Stimulated activated CD4-positive, alpha-beta T cell treated with anti-CD3 and anti-CD28 coated beads, Interleukin-1b, Interleukin-23, amount 100 ng/mL, for 4 hours (primary cell): Measurements from ENCODE around the gene GLRX5.

Experiments used
- DNase-seq, 2 donors: peaks; one replicate each; pipeline ENCODE4 v3.0.0-alpha.2; 2020; ENCODE audit warnings: low read depth in 2 of 2

GLRX5 gene

DNA sequence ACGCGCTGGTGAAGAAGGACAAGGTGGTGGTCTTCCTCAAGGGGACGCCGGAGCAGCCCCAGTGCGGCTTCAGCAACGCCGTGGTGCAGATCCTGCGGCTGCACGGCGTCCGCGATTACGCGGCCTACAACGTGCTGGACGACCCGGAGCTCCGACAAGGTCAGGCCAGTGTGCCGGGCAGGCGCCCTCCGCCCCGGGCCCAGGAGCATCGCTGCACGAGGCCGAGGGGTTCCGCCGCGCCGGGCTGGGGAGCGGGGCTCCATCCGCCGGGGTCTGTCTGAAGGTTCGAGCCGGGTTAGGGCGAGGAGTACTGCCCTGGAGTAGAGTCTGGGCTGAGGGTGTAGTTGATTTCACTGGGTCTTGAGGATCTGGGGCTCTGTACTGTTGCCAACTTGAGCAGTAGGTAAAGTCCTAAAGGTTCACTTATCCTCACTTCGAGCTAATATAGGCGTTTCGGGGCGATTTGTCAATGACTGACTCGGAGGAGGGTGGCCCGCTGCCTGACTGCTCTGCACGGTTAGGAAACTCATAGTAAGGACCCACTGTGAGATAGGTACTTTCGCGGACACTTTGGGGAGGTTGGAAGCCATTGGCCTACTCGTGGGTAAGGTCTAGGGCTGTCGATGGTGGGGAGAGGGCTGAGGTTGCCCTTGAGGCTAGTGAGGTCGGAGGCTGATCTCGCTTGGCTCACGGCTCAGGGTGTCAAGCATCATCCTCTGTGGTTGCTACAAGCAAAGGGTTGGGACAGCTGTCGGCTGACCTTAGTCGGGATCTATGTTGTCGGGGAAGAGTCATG lies 574 bp downstream of the GLRX5 start:
- DNase-seq: no peak

GRCh38 chr14:95536036-95536593 lies 1.3 kb downstream of the GLRX5 start:
- no peak for DNase-seq

DNA sequence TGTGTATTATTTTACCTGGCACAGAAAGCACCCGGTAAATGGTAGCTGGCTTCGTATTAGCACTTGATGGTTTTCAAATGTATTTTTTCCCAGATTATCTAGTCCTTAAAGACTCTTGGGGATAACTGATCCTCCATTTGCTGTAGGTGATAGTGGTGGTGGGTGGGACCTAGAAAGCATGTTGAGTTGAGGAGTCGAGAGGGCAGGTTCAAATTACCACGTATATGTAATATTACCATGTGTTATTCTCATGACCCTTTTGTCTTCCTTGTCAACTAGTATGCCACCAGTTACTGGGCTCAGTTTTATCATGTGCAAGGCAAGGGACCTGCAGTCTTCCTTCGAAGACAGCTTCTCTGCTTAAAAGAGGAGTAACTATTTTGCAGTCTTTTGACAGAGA lies 1.8 kb downstream of the GLRX5 start:
- no peak for DNase-seq

GRCh38 chr14:95537298-95538089 lies 2.6 kb downstream of the GLRX5 start:
- DNase-seq: no peak

DNA sequence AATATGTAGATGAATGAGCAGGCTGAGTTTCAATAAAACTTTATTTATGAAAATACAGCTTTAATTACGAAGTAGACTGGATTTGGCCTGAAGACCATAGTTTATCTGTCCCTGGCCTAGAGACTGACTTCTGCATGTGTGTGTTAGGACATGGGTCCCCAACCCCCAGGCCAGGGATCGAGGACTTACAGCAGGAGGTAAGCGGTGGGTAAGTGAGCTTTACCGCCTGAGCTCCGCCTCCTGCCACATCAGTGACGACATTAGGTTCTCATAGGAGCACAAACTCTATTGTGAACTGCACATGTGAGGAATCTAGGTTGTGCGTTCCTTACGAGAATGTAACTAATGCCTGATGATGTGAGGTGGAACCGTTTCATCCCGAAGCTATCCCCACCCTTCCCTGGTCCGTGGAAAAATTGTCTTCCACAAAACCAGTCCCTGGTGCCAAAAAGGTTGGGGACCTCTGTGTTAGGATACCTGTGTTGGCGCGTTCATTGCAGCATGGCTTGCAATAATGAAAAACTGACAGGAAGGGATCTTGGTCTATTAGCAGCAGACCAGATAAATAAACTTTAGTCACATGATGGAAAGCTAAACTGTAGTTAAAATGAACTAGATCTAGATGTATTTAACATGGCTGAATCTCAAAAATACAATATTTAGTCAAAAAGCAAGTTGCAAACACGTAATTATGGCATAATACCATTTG lies 4.1 kb downstream of the GLRX5 start:
- DNase-seq: no peak

GRCh38 chr14:95540236-95540855 lies 5.5 kb downstream of the GLRX5 start:
- DNase-seq: no peak

GRCh38 chr14:95541346-95541745 lies 6.5 kb downstream of the GLRX5 start:
- DNase-seq: no peak

DNA sequence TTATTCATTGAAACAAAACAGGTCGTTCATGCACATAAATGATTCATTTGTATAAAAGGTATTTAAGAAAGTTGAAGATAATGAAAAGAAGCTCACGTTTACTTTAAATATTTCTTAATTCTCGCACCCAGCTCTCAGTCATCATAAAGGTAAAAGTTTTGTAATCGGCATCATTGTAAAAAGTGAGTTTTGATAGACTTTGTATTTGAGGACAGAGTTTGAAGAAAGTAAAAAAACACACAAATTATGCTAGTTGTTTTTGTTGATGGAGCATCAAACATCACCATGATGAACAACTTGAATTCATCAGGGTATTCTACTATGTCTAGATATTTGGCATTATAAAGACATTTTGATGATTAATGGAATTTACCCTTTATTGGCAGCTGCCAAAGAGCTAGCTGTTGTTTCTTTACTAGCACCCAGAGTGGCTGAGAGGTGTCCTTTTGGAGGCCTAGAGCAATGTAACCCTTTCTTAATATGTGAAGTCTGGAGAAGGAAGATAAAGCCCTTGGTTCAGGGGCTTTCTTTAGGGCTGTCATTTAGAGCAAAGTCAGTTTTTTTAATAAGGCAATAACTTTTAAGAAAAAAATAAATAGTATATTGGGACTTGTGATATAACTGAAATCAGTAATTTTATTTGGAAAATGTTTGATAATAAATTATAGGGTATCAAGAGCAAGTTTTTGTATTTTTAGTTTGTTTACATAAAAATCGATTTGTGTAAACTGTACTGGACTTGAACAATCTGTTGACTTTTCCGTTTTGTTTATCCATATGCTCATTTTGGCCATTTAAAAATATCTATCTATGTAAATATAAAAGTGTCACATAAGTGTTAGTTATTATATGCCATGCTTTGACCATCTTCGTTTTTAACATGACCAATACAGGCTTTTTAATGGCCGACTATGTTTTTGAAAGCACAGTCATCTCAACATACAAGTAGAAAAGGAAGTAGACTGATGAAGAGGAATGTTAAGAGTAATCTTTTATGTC lies 7.4 kb downstream of the GLRX5 start:
- DNase-seq: no peak

- no peak for DNase-seq
Measured at GRCh38 chr14:95543021-95543420, 8.2 kb downstream of the GLRX5 start.

GRCh38 chr14:95544588-95544987 lies 9.7 kb downstream of the GLRX5 start:
- no peak for DNase-seq

- no peak for DNase-seq
Measured at GRCh38 chr14:95545515-95546168, 10.8 kb downstream of the GLRX5 start.

DNA sequence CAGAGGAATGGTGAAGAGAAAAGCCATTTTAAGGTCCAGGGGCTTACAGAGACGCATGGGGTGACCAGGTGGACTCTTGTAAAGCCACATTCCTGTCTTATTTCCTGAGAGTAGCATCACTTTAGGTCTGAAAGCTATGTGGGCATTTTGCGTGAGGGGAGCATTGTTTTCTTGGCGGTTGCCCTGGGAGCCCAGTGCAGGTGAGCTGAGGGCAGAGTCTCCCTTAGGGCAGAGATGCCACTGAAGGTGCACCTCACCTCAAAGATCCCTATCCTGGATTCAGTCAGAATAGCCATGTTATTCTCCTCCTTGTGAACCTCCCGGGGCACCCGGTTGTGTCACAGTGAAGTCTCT lies 12.4 kb downstream of the GLRX5 start:
- DNase-seq: no peak

GRCh38 chr14:95547626-95548327 lies 12.9 kb downstream of the GLRX5 start:
- no peak for DNase-seq

GRCh38 chr14:95548328-95548929 lies 13.6 kb downstream of the GLRX5 start:
- DNase-seq: no peak

DNA sequence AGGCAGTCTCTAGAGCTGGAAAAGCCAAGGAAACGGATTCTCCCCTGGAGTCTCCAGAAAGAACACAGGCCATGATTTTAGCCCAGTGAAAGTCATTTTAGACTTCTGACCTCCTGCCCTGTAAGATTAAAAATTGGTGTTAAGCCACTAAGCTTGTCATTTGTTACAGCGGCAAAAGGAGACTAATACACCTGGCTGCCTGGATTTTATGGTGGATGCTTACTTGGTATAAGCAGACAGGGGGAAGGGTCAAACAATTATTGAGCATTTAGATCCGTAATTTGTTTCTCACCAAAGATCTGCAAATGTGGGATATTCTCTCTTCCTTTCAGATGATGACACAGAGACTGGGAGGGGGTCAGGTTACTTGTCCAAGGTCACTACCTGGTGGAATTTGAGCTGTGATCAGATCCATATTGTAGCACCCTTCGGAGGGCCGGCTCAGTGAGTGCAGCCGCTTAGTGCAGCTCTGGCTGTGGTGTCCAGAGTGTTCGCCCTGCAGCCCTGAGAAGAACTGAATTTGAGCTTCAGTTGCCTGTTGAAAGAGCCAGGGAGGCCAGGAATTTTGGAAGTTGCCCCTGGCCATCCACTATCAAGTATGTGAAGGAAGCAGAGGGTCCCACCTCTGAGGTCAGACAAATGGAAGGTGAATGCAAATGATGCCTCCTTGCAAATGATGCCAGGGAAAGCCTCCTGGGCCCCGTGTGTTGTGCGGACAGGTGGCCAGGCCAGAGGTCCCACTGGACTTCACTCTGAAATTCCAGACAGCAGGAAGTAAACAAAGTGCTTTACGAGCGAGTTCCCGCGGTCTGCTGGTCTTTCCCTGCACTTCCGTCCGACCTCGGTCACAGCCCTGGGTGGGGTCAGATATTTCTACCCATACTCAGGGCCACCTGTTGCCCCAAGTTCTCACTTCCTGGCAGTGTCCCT lies 15.1 kb downstream of the GLRX5 start:
- DNase-seq: no peak

- DNase-seq: no peak
Measured at GRCh38 chr14:95551435-95551834, 16.6 kb downstream of the GLRX5 start.

DNA sequence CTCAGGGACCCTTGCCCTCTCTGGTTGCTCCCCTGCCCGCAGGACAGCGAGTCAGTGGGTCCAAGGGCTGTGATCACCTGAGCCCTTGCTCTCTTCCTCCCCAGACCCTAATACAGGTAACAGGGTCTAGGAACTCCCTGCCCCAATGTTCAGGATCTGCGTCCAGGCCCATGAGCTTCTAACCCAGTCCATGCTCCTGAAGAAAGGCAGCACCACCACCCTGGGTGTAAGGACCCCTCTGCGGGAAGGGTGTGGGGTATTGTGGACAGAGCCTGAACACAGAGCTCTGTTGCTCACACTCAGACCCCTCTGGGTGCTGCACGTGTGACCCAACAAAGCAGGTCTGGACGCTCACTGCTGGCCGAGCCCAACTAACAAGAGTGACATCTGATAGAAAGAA lies 18.3 kb downstream of the GLRX5 start:
- DNase-seq: no peak

DNA sequence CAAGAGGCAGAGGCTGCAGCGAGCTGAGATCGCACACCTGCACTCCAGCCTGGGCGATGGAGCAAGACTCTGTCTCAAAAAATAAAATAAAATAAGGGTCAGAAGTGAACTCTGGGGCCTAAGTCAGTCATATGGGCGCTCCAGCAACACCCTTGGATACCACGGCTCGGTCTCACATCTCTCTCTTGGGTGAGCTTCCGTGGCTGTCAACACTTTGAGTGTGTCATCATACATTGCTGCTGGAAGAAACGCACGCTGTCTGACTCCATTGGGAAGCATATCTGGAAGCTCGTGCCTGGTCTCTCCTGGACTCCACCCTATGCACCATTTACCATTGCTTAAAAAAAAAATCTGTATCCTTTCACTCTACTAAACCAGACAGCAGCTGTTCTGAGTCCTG lies 20.2 kb downstream of the GLRX5 start:
- no peak for DNase-seq
